SK-N-MC (cell line): ENCODE data around the gene FAM124A.

Experiments used
- EZH2 ChIP-seq: fragments of 200-600 bp; sonication (generic); IDR thresholded peaks from one replicate; pipeline ENCODE4 v1.6.1; 2017; ENCODE audit warnings: antibody characterized with exemption
- POLR2AphosphoS5 ChIP-seq: IDR thresholded peaks from 2 replicates; pipeline ENCODE4 v1.6.1; 2012; ENCODE audit warnings: mild to moderate bottlenecking, low read depth, low read length, borderline replicate concordance

GRCh38 chr13:51235756-51236490 is 13.7 kb downstream of the FAM124A start:
- TF ChIP-seq POLR2AphosphoS5 (no peak), EZH2 (no peak)
